Glutamatergic neuron (in vitro differentiated cells): ENCODE measurements around the gene BLM. TPM values are rescaled to one million over a fixed set of nuclear protein-coding genes. Genes with fewer than 3 reads are reported as not detected.

Experiments used
- DNase-seq: peaks from one replicate; pipeline ENCODE4 v3.0.0; 2022
- H3K27ac Mint-ChIP-seq: one replicate; pipeline ENCODE4 v1.8.0; 2020; ENCODE audit warnings: mild to moderate bottlenecking, mixed read lengths, inconsistent platforms; ENCODE audit not compliant: unreplicated experiment
- H3K27me3 Mint-ChIP-seq: one replicate; pipeline ENCODE4 v1.8.0; 2020; ENCODE audit warnings: mild to moderate bottlenecking, moderate library complexity, mixed read lengths, inconsistent platforms; ENCODE audit not compliant: unreplicated experiment
- H3K36me3 Mint-ChIP-seq: one replicate; pipeline ENCODE4 v1.8.0; 2020; ENCODE audit warnings: mild to moderate bottlenecking, mixed read lengths, inconsistent platforms; ENCODE audit not compliant: unreplicated experiment
- H3K4me1 Mint-ChIP-seq: one replicate; pipeline ENCODE4 v1.8.0; 2020; ENCODE audit warnings: mild to moderate bottlenecking, low read depth, mixed read lengths, inconsistent platforms; ENCODE audit not compliant: unreplicated experiment
- H3K4me3 Mint-ChIP-seq: one replicate; pipeline ENCODE4 v1.8.0; 2020; ENCODE audit warnings: mild to moderate bottlenecking, mixed read lengths, inconsistent platforms; ENCODE audit not compliant: unreplicated experiment
- H3K9me3 Mint-ChIP-seq: one replicate; pipeline ENCODE4 v1.8.0; 2020; ENCODE audit warnings: mild to moderate bottlenecking, moderate library complexity, mixed read lengths, inconsistent platforms; ENCODE audit not compliant: unreplicated experiment
- CTCF ChIP-seq: fragments of 200-600 bp; sonication (generic); IDR thresholded peaks from one replicate; pipeline ENCODE4 v1.5.0; 2021; ENCODE audit not compliant: partially characterized antibody, unreplicated experiment
- total RNA-seq: library from RNA; stranded (reverse); fragmentation: NEBNext Ultra II Directional; extraction: Animal tissue kit (Norgen Biotek cat#: 25700); gene quantifications from one replicate; pipeline ENCODE4 v1.2.1, GENCODE V29; 2021; ENCODE audit not compliant: unreplicated experiment

Gene BLM
- total RNA-seq, 1 donor from 2014 or later = 5.4 TPM

- Mint-ChIP-seq H3K27me3 (no peaks in the 10 kb centered on the region), H3K9me3 (no peaks in the 10 kb centered on the region), H3K27ac (no peak overlapping the region), H3K4me3 (no peak overlapping the region), H3K36me3 (no peaks in the 10 kb centered on the region), H3K4me1 (no peaks in the 10 kb centered on the region)
- no peak for TF ChIP-seq CTCF
- DNase-seq = no peak
Observed at GRCh38 chr15:90749754-90750153, 32.6 kb downstream of the BLM start.

- Mint-ChIP-seq H3K27ac (no peak overlapping the region), H3K4me3 (no peak overlapping the region), H3K4me1 (no peaks in the 10 kb centered on the region), H3K9me3 (no peaks in the 10 kb centered on the region), H3K36me3 (no peaks in the 10 kb centered on the region), H3K27me3 (no peaks in the 10 kb centered on the region)
- TF ChIP-seq CTCF = no peak
- DNase-seq = no peak
Observed at GRCh38 chr15:90750186-90750585, 33.0 kb downstream of the BLM start.

- Mint-ChIP-seq H3K9me3 (no peaks in the 10 kb centered on the region), H3K27me3 (no peaks in the 10 kb centered on the region), H3K36me3 (no peaks in the 10 kb centered on the region), H3K27ac (no peak overlapping the region), H3K4me3 (no peak overlapping the region), H3K4me1 (no peaks in the 10 kb centered on the region)
- DNase-seq = no peak
- TF ChIP-seq CTCF = no peak
Observed at GRCh38 chr15:90751300-90751825, 34.2 kb downstream of the BLM start.

GRCh38 chr15:90756916-90757315, 39.8 kb downstream of the BLM start:
- no peak overlapping the region for H3K4me3 Mint-ChIP-seq
- no peak for DNase-seq
- no peaks in the 10 kb centered on the region for H3K4me1 Mint-ChIP-seq
- no peak overlapping the region for H3K27ac Mint-ChIP-seq
- no peaks in the 10 kb centered on the region for H3K36me3 Mint-ChIP-seq
- no peaks in the 10 kb centered on the region for H3K9me3 Mint-ChIP-seq
- no peaks in the 10 kb centered on the region for H3K27me3 Mint-ChIP-seq
- TF ChIP-seq CTCF = no peak

GRCh38 chr15:90757461-90757860, 40.3 kb downstream of the BLM start:
- no peaks in the 10 kb centered on the region for H3K9me3 Mint-ChIP-seq
- no peak for TF ChIP-seq CTCF
- H3K27ac Mint-ChIP-seq = no peak overlapping the region
- H3K27me3 Mint-ChIP-seq = no peaks in the 10 kb centered on the region
- DNase-seq = no peak
- no peaks in the 10 kb centered on the region for H3K36me3 Mint-ChIP-seq
- no peaks in the 10 kb centered on the region for H3K4me1 Mint-ChIP-seq
- H3K4me3 Mint-ChIP-seq = no peak overlapping the region
